DLD1 (cell line): ENCODE data around the gene MRPL1.

Experiments used
- in situ Hi-C: cut with HindIII; loops from 2 replicates; pipeline ENCODE4 v1.10.0; 2017; ENCODE audit warnings: low sequenced_read_pairs

The MRPL1 gene

GRCh38 chr4:77862478-77863216 is at the start of gene MRPL1:
Gene MRPL1, plus strand, starts transcription at chr4:77862830. Its CDS starts 19 bp downstream, at chr4:77862849.
- in situ Hi-C loops: no loop called here

- in situ Hi-C loops: no loop called here
Observed at GRCh38 chr4:77815636-77816035, 47.0 kb upstream of the MRPL1 start.

GRCh38 chr4:77816546-77816945 is 46.1 kb upstream of the MRPL1 start:
- in situ Hi-C loops: no loop called here

GRCh38 chr4:77817304-77818072 is 45.1 kb upstream of the MRPL1 start:
- in situ Hi-C loops: no loop called here

- in situ Hi-C loops: no loop called here
Observed at GRCh38 chr4:77818073-77818601, 44.5 kb upstream of the MRPL1 start.

GRCh38 chr4:77818602-77819403 is 43.8 kb upstream of the MRPL1 start, which contains the start of gene CNOT6L:
Gene CNOT6L, minus strand, starts transcription at chr4:77819368. Its CDS starts 60 bp downstream, at chr4:77819308.
- in situ Hi-C loops: no loop called here

GRCh38 chr4:77819404-77819842 is 43.2 kb upstream of the MRPL1 start:
- in situ Hi-C loops: no loop called here

GRCh38 chr4:77819843-77820648 is 42.6 kb upstream of the MRPL1 start:
- in situ Hi-C loops: no loop called here

- in situ Hi-C loops: no loop called here
Observed at GRCh38 chr4:77820649-77821561, 41.7 kb upstream of the MRPL1 start.

- in situ Hi-C loops: no loop called here
Observed at GRCh38 chr4:77821775-77822174, 40.9 kb upstream of the MRPL1 start.

GRCh38 chr4:77826275-77826674 is 36.4 kb upstream of the MRPL1 start:
- in situ Hi-C loops: no loop called here

- in situ Hi-C loops: no loop called here
Observed at GRCh38 chr4:77827343-77827742, 35.3 kb upstream of the MRPL1 start.

- in situ Hi-C loops: no loop called here
Observed at GRCh38 chr4:77833126-77833724, 29.4 kb upstream of the MRPL1 start.

GRCh38 chr4:77834403-77834802 is 28.2 kb upstream of the MRPL1 start:
- in situ Hi-C loops: no loop called here

GRCh38 chr4:77843628-77844027 is 19.0 kb upstream of the MRPL1 start:
- in situ Hi-C loops: no loop called here

- in situ Hi-C loops: no loop called here
Observed at GRCh38 chr4:77844363-77844762, 18.3 kb upstream of the MRPL1 start.

GRCh38 chr4:77845400-77845799 is 17.2 kb upstream of the MRPL1 start:
- in situ Hi-C loops: no loop called here

- in situ Hi-C loops: no loop called here
Observed at GRCh38 chr4:77845929-77846328, 16.7 kb upstream of the MRPL1 start.

- in situ Hi-C loops: no loop called here
Observed at GRCh38 chr4:77848508-77848907, 14.1 kb upstream of the MRPL1 start.
